Non-pigmented ciliary epithelial cell (primary cell): ENCODE results near the gene GRK3.
"Not testable (repeated sequence)": the region's sequence is repeated elsewhere in the genome, so short reads cannot be mapped to it uniquely, and the experiment has no call there.

Source experiments
- DNase-seq: peaks from one replicate; pipeline ENCODE4 v3.0.0-alpha.2; 2010; ENCODE audit warnings: low read depth

GRK3 gene

GRCh38 chr22:25698978-25699377 lies 134.5 kb downstream of the GRK3 start:
- DNase-seq = no peak

DNA sequence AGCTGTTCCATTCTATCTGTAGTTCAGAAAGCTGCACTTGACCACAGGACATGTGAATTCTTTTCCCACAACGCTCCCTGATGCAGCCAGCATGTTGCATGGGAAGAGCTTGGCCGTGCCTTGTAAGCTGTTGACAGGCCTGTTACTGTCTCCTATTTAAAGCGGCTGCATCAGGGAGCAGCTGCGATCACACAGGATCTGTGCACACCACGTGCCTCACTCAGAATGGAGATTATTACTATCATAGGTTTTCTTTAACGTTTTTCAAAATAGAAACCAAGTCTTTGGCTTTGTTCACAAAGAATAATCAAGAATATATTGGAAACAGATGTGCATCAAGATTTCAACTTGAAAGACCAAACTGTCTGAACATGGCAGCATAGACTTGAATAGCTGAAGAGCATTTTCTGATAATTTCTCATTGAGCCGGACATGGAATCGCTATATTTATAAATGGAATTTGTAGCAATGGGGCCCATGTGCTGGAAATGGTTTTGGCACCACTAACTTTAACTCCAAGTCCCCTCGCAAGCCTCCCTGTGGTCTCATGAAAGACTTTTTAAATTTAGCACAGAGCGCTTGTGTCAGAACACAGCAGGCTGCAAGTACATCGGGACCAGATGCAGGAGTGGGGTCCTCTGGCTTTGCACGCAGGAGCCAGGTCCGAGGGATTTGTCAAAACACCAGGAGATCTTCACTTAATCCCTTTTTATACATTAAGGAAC lies 136.7 kb downstream of the GRK3 start:
- no peak for DNase-seq

DNA sequence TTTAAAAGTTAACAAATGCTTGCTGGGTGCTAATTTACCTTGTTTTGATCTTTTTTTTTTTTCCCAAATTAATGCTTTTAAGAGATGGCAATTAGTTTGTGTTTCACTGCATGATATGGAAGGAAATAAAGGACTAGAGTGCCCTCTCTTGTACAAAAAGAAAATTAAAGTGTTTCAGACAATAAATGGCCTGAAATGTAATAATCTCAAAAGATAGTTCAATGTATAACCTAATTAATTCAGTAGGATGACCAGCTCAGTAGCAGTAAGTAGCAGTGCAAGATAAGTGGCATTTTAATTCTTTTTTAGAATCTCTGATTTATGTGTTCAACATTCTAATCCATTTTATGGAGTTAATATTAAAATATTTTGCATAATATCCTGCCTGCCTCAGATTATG lies 137.6 kb downstream of the GRK3 start:
- DNase-seq = no peak

DNA sequence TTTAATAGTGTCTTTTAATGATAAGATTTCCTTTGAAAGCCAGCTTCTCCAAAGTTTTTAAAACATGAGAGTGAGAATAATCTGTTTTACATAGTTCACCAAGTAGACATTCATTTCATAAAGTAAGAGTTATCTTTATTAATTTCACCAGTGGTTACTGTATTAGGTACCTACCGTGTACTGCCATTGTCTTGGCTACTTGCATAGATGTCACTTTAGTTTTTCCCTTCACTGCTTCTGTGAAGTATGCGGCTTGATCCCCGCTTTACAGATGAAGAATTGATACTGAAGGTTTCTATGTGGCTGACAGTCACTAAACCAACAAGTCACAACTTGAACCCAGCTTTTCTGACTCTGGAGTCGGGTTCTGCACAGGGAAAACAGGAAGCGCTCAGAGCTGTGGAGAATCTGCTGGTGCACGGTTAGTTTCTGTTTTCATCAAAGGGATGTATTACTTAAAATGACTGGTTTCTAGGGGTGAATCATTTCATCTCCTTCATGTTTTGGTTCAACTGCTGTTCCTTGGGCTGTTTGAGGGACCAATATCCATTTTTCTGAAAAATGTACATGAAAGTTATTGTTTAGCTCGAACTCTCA lies 138.2 kb downstream of the GRK3 start:
- DNase-seq = no peak

DNA sequence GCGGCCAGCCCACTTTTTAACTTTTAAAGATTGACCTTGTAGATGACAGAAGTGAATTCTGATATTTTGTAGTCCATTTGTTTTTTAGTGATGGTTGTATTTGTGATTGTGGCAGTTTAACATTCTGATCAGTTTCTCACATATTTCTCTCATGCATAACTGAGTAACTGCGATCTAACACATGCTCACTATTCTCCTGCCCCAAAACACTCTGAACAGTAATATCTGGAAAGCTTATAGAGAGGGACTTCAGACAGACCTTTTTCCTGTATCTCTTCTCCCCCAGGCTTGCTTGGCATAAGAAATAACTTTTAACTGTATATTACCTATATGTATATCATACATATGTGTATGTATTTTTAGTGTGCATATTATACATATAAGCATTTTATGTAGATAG lies 140.2 kb downstream of the GRK3 start:
- DNase-seq = no peak

DNA sequence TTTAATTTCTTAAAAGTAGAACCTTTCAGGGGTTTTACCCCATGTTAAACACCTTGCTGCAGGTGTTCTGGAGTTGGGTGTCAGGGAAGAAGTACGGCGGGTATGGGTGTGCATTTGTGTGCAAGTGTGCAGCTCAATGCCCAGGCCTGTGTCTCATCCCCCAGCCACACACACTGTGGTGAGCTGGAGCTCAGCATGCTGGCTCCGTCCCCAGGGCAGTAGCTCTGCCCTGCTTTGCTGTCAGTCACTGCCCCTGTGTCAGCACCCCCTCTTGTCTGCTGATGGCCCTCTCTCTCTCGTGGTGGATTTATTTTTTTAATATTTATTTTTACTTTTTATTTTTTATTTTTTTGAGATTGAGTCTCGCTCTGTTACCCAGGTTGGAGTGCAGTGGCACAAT lies 141.7 kb downstream of the GRK3 start:
- DNase-seq = no peak

GRCh38 chr22:25708430-25708829 lies 144.0 kb downstream of the GRK3 start:
- not testable (repeated sequence) for DNase-seq

- no peak for DNase-seq
Observed at GRCh38 chr22:25709758-25710157, 145.3 kb downstream of the GRK3 start.

GRCh38 chr22:25710501-25710900 lies 146.0 kb downstream of the GRK3 start:
- no peak for DNase-seq

GRCh38 chr22:25711491-25711890 lies 147.0 kb downstream of the GRK3 start:
- DNase-seq = no peak

GRCh38 chr22:25712661-25713400 lies 148.4 kb downstream of the GRK3 start:
- DNase-seq = no peak

GRCh38 chr22:25714070-25714469 lies 149.6 kb downstream of the GRK3 start:
- no peak for DNase-seq

- no peak for DNase-seq
Observed at GRCh38 chr22:25714739-25715138, 150.3 kb downstream of the GRK3 start.

DNA sequence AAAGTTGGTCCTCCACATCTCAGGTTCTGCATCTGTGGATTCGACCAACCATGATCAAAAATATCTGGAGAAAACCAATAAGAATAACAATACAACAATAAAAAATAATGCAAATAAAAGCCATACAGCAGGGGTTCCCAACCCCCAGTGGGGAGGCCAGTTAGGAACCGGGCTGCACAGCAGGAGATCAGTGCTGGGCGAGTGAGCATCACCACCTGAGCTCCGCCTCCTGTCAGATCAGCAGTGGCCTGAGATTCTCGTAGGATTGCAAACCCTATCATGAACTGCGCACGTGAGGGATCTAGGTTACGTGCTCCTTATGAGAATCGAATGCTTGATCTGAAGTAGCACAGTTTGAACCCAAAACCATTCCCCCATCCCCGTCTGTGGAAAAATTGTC lies 152.2 kb downstream of the GRK3 start:
- DNase-seq = no peak

- DNase-seq = no peak
Observed at GRCh38 chr22:25718135-25718840, 153.8 kb downstream of the GRK3 start.

DNA sequence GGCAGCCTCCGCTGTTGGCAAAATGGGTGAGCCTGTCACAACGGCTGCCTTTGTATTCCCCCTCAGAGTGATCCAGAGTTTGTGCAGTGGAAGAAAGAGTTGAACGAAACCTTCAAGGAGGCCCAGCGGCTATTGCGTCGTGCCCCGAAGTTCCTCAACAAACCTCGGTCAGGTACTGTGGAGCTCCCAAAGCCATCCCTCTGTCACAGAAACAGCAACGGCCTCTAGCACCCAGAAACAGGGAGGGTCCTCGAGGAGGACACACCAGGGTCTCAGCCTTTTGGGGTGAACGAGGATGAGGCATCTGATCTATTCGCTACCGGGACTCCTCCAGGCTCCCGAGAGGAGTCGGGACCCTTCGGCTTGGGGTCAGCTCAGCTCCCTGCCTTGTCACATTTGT lies 157.7 kb downstream of the GRK3 start:
- no peak for DNase-seq

DNA sequence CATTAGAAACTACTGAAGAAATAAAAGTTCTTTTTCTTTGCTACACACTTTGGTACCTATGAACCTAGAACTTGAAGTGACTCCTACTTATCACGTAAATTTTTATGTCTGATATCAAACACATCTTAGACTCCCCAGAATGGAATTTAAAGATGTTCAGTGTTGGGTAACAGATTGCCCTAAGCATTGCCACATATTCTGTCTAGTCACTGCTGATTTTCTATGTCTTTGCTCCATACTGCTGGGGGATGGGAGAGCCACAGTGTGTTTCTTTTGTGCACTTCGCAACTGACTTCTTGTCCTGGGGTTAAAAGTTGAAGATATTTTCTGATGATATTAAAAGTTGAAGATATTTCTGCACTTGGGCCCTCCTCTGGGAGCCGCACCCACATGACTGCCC lies 158.2 kb downstream of the GRK3 start:
- no peak for DNase-seq

GRCh38 chr22:25726241-25726640 lies 161.8 kb downstream of the GRK3 start:
- no peak for DNase-seq

- no peak for DNase-seq
Observed at GRCh38 chr22:25728071-25728470, 163.6 kb downstream of the GRK3 start.

GRCh38 chr22:25729016-25729995 lies 164.8 kb downstream of the GRK3 start:
- no peak for DNase-seq

DNA sequence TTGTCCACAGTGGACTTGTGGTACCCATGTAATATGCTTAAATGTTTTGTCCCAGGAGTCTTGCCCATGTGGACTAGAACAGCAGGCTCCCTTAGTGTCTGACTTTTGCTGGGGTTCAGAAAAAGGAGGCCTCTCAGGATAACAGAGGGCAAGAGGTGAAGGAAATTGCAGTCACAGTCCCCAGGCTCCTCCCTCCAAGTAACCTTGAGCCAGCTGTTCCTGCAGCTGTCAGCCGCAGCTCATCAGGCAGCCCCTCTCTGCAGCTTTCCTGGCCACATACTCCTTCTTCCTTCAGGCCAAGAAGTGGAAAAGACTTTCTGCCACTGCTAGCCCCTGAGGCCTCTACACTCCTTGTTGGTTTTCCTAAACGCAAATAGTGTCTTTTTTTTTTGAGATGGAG lies 171.2 kb downstream of the GRK3 start:
- DNase-seq = no peak
